Activated effector memory CD4-positive, alpha-beta T cell treated with anti-CD3 and anti-CD28 coated beads, Interleukin-2, amount 50 U/mL, for 16 hours (primary cell): ENCODE results near the gene SPON1.
"Not testable (repeated sequence)": the region's sequence is repeated elsewhere in the genome, so short reads cannot be mapped to it uniquely, and the experiment has no call there.

Experiments
- DNase-seq: peaks from one replicate; pipeline ENCODE4 v3.0.0-alpha.2; 2020

The SPON1 gene

GRCh38 chr11:14090631-14091030, 128.1 kb downstream of the SPON1 start:
- DNase-seq = not testable (repeated sequence)

- DNase-seq = no peak
Observed at GRCh38 chr11:14093065-14093464, 130.5 kb downstream of the SPON1 start.

GRCh38 chr11:14094481-14095037, 132.0 kb downstream of the SPON1 start:
- no peak for DNase-seq

- DNase-seq = no peak
Observed at GRCh38 chr11:14095882-14096281, 133.4 kb downstream of the SPON1 start.

GRCh38 chr11:14096606-14097005, 134.1 kb downstream of the SPON1 start:
- no peak for DNase-seq

GRCh38 chr11:14101388-14101787, 138.9 kb downstream of the SPON1 start:
- no peak for DNase-seq

- no peak for DNase-seq
Observed at GRCh38 chr11:14102766-14103165, 140.2 kb downstream of the SPON1 start.

- DNase-seq = no peak
Observed at GRCh38 chr11:14105446-14105845, 142.9 kb downstream of the SPON1 start.

GRCh38 chr11:14106303-14107049, 144.0 kb downstream of the SPON1 start:
- no peak for DNase-seq

GRCh38 chr11:14107050-14107430, 144.5 kb downstream of the SPON1 start:
- no peak for DNase-seq

- DNase-seq = no peak
Observed at GRCh38 chr11:14109742-14110141, 147.2 kb downstream of the SPON1 start.

- DNase-seq = no peak
Observed at GRCh38 chr11:14110629-14111028, 148.1 kb downstream of the SPON1 start.

GRCh38 chr11:14111496-14111895, 149.0 kb downstream of the SPON1 start:
- no peak for DNase-seq

- DNase-seq = no peak
Observed at GRCh38 chr11:14112721-14113120, 150.2 kb downstream of the SPON1 start.

- DNase-seq = no peak
Observed at GRCh38 chr11:14114269-14114668, 151.7 kb downstream of the SPON1 start.

GRCh38 chr11:14114786-14115185, 152.3 kb downstream of the SPON1 start:
- no peak for DNase-seq

GRCh38 chr11:14117632-14118031, 155.1 kb downstream of the SPON1 start:
- DNase-seq = no peak

- no peak for DNase-seq
Observed at GRCh38 chr11:14118072-14118471, 155.5 kb downstream of the SPON1 start.

GRCh38 chr11:14119357-14119756, 156.8 kb downstream of the SPON1 start:
- no peak for DNase-seq

GRCh38 chr11:14124350-14124749, 161.8 kb downstream of the SPON1 start:
- no peak for DNase-seq

- no peak for DNase-seq
Observed at GRCh38 chr11:14124886-14125285, 162.4 kb downstream of the SPON1 start.

- DNase-seq = no peak
Observed at GRCh38 chr11:14125529-14125928, 163.0 kb downstream of the SPON1 start.

- no peak for DNase-seq
Observed at GRCh38 chr11:14127679-14128078, 165.2 kb downstream of the SPON1 start.

- no peak for DNase-seq
Observed at GRCh38 chr11:14132312-14132711, 169.8 kb downstream of the SPON1 start.

- no peak for DNase-seq
Observed at GRCh38 chr11:14133381-14133780, 170.9 kb downstream of the SPON1 start.
